Stimulated activated CD8-positive, alpha-beta memory T cell treated with anti-CD3 and anti-CD28 coated beads, Interleukin-12 subunit alpha, Interleukin-12 subunit beta, amount 100 ng/mL, for 24 hours (primary cell): Measurements from ENCODE around the gene FAM163A.
A peak's percentile ranks its signal among the peaks of the same experiment; 100 is the strongest.
"Not testable (repeated sequence)": the region's sequence is repeated elsewhere in the genome, so short reads cannot be mapped to it uniquely, and the experiment has no call there.

Experiments used
- DNase-seq: peaks from one replicate; pipeline ENCODE4 v3.0.0-alpha.2; 2020; ENCODE audit errors: extremely low read depth

FAM163A gene

GRCh38 chr1:179793281-179793680 is 50.2 kb downstream of the FAM163A start:
- DNase-seq = no peak

- DNase-seq = no peak
These were observed 51.1 kb downstream of the FAM163A start for GRCh38 chr1:179794146-179794545.

- no peak for DNase-seq
These were observed 51.6 kb downstream of the FAM163A start for GRCh38 chr1:179794669-179795068.

GRCh38 chr1:179798213-179798863 is 55.2 kb downstream of the FAM163A start:
- no peak for DNase-seq

- no peak for DNase-seq
These were observed 55.9 kb downstream of the FAM163A start for GRCh38 chr1:179798864-179799516.

GRCh38 chr1:179800481-179800880 is 57.4 kb downstream of the FAM163A start:
- DNase-seq = no peak

- DNase-seq = no peak
These were observed 60.0 kb downstream of the FAM163A start for GRCh38 chr1:179803104-179803503.

GRCh38 chr1:179803918-179804317 is 60.8 kb downstream of the FAM163A start:
- no peak for DNase-seq

GRCh38 chr1:179804417-179804816 is 61.3 kb downstream of the FAM163A start:
- not testable (repeated sequence) for DNase-seq

GRCh38 chr1:179805291-179806195 is 62.5 kb downstream of the FAM163A start:
- no peak for DNase-seq

- DNase-seq = no peak
These were observed 63.2 kb downstream of the FAM163A start for GRCh38 chr1:179806333-179806732.

- DNase-seq = no peak
These were observed 64.2 kb downstream of the FAM163A start for GRCh38 chr1:179807291-179807690.

GRCh38 chr1:179807691-179808485 is 64.8 kb downstream of the FAM163A start:
- DNase-seq = no peak

- no peak for DNase-seq
These were observed 65.4 kb downstream of the FAM163A start for GRCh38 chr1:179808503-179808902.

GRCh38 chr1:179809506-179810366 is 66.6 kb downstream of the FAM163A start:
- DNase-seq = peak; percentile 33

GRCh38 chr1:179810367-179810715 is 67.2 kb downstream of the FAM163A start:
- no peak for DNase-seq

GRCh38 chr1:179812501-179813292 is 69.6 kb downstream of the FAM163A start:
- DNase-seq = no peak

GRCh38 chr1:179813626-179814545 is 70.8 kb downstream of the FAM163A start:
- no peak for DNase-seq

- no peak for DNase-seq
These were observed 71.4 kb downstream of the FAM163A start for GRCh38 chr1:179814546-179814838.
